Prostate gland (tissue), 2 donors: ENCODE results near the gene MACIR. TPM values are rescaled to one million over a fixed set of nuclear protein-coding genes. Genes with fewer than 3 reads are reported as not detected.

ENCODE experiments used
- DNase-seq: peaks from one replicate; pipeline ENCODE4 v3.0.0-alpha.2; 2019; ENCODE audit warnings: low spot score
- H3K27ac ChIP-seq, 2 donors: fragments of 200-600 bp; sonication (generic); 2 replicates each; pipeline ENCODE4 v1.5.1; 2017 to 2019
- H3K27me3 ChIP-seq: fragments of 200-600 bp; sonication (generic); replicated peaks from 2 replicates; pipeline ENCODE4 v1.5.1; 2019; ENCODE audit not compliant: insufficient read depth
- H3K36me3 ChIP-seq, 2 donors: fragments of 200-600 bp; sonication (generic); 1 replicate in 1 of 2; 2 replicates in 1 of 2; pipeline versions ENCODE4 v1.5.1 to v1.8.1; 2017 to 2019
- H3K4me1 ChIP-seq: fragments of 200-600 bp; sonication (generic); replicated peaks from 2 replicates; pipeline ENCODE4 v1.5.1; 2019
- H3K4me3 ChIP-seq, 2 donors: fragments of 200-600 bp; sonication (generic); 2 replicates each; pipeline ENCODE4 v1.5.1; 2017 to 2019
- H3K9me3 ChIP-seq: fragments of 200-600 bp; sonication (generic); 2 replicates; pipeline ENCODE4 v1.5.1; 2017
- CTCF ChIP-seq, 4 experiments: fragments of 200-600 bp in 2 of 4; fragments of 450-650 bp in 2 of 4; sonication (generic) in 2 of 4; IDR thresholded peaks; 1 replicate in 3 of 4; 2 replicates in 1 of 4; pipeline ENCODE4 v1.5.1; 2016 to 2019; ENCODE audit warnings: antibody characterized with exemption in 4 of 4, mild to moderate bottlenecking in 2 of 4, moderate library complexity in 2 of 4
- POLR2A ChIP-seq: fragments of 450-650 bp; IDR thresholded peaks from one replicate; pipeline ENCODE4 v1.6.1; 2016; ENCODE audit warnings: antibody characterized with exemption, mild to moderate bottlenecking
- POLR2AphosphoS5 ChIP-seq: sonication (generic); formaldehyde crosslinking; IDR thresholded peaks from one replicate; pipeline ENCODE4 v1.6.1; 2017; ENCODE audit warnings: antibody characterized with exemption
- WGBS: methylation state at CpG from one replicate; pipeline ENCODE4 v1.1.5; 2018; 5-methylcytosine and 5-hydroxymethylcytosine counted together
- intact Hi-C: fragments of 100-400 bp; cut with DNase I; formaldehyde crosslinking; loops from one replicate; pipeline ENCODE4 v1.14.2; 2022
- total RNA-seq, 2 donors: library from RNA; depleted of rRNA; stranded (reverse); fragments of >200 nt; gene quantifications; one replicate each; pipeline ENCODE4 v1.1.0, GENCODE V29; 2016

MACIR gene
- total RNA-seq, 2 donors from 2014 or later = 10.4 to 20.1 TPM

- 92% methylated on average over 5 of the region's 5 CpGs for WGBS
- Histone ChIP-seq H3K4me3 (no peak overlapping the region), H3K27me3 (no peaks in the 10 kb centered on the region), H3K27ac (no peak overlapping the region), H3K4me1 (no peaks in the 10 kb centered on the region), H3K9me3 (no peaks in the 10 kb centered on the region), H3K36me3 (no peaks in the 10 kb centered on the region)
- TF ChIP-seq POLR2A = no peak
- TF ChIP-seq CTCF (IDR thresholded peaks at IDR 0.05) = no peak
- no peak for TF ChIP-seq POLR2AphosphoS5
- no peak for DNase-seq
- intact Hi-C loops = no loop called here
Measured at GRCh38 chr5:103295424-103295823, 36.9 kb downstream of the MACIR start.

GRCh38 chr5:103295871-103296270 is 37.3 kb downstream of the MACIR start:
- no peak overlapping the region for H3K27ac ChIP-seq
- H3K4me3 ChIP-seq = no peak overlapping the region
- no peaks in the 10 kb centered on the region for H3K9me3 ChIP-seq
- no peak for TF ChIP-seq POLR2A
- no peak for TF ChIP-seq POLR2AphosphoS5
- TF ChIP-seq CTCF (IDR thresholded peaks at IDR 0.05) = no peak
- DNase-seq = no peak
- 98% methylated on average over 3 of the region's 3 CpGs for WGBS
- no peaks in the 10 kb centered on the region for H3K27me3 ChIP-seq
- H3K4me1 ChIP-seq = no peaks in the 10 kb centered on the region
- no peaks in the 10 kb centered on the region for H3K36me3 ChIP-seq
- intact Hi-C loops = no loop called here

- DNase-seq = no peak
- H3K4me1 ChIP-seq = no peaks in the 10 kb centered on the region
Measured at GRCh38 chr5:103298117-103298516, 39.6 kb downstream of the MACIR start.

GRCh38 chr5:103298607-103299188 is 40.1 kb downstream of the MACIR start:
- 56% methylated on average over 4 of the region's 4 CpGs for WGBS
- no peak for DNase-seq
- H3K9me3 ChIP-seq = no peaks in the 10 kb centered on the region
- no peaks in the 10 kb centered on the region for H3K36me3 ChIP-seq
- H3K4me3 ChIP-seq = no peak overlapping the region
- no peak for TF ChIP-seq CTCF (IDR thresholded peaks at IDR 0.05)
- no peak for TF ChIP-seq POLR2A
- TF ChIP-seq POLR2AphosphoS5 = no peak
- H3K27ac ChIP-seq = no peak overlapping the region
- H3K27me3 ChIP-seq = no peaks in the 10 kb centered on the region
- intact Hi-C loops = no loop called here
- H3K4me1 ChIP-seq = no peaks in the 10 kb centered on the region

More at GRCh38 chr5:103298117-103298516, 39.6 kb downstream of the MACIR start:
- intact Hi-C loops = no loop called here
- Histone ChIP-seq H3K36me3 (no peaks in the 10 kb centered on the region), H3K4me3 (no peak overlapping the region), H3K9me3 (no peaks in the 10 kb centered on the region), H3K27ac (no peak overlapping the region), H3K27me3 (no peaks in the 10 kb centered on the region)
- 66% methylated on average over 1 of the region's 1 CpG for WGBS
- TF ChIP-seq CTCF (IDR thresholded peaks at IDR 0.05) (no peak), POLR2A (no peak), POLR2AphosphoS5 (no peak)

- H3K9me3 ChIP-seq = no peaks in the 10 kb centered on the region
- WGBS = 62% methylated on average over 4 of the region's 4 CpGs
- H3K4me1 ChIP-seq = no peaks in the 10 kb centered on the region
- H3K27ac ChIP-seq = no peak overlapping the region
- no peak for DNase-seq
- no peak overlapping the region for H3K4me3 ChIP-seq
- no peaks in the 10 kb centered on the region for H3K27me3 ChIP-seq
- H3K36me3 ChIP-seq = no peaks in the 10 kb centered on the region
- intact Hi-C loops = no loop called here
- no peak for TF ChIP-seq POLR2A
Measured at GRCh38 chr5:103305809-103306208, 47.2 kb downstream of the MACIR start.
